GM12878 (cell line): ENCODE data around the gene ETV6.

Experiments used
- CHD2 ChIP-seq: IDR thresholded peaks from 2 replicates; pipeline ENCODE4 v1.6.1; 2011; ENCODE audit warnings: low read depth, low read length, improper control_type of control experiment, borderline replicate concordance
- CTCF ChIP-seq, 3 experiments: IDR thresholded peaks in 2 of 3; conservative IDR thresholded peaks in 1 of 3; 2 replicates each; pipeline ENCODE4 v1.5.1; 2011; ENCODE audit warnings: low read depth in 3 of 3, low read length in 3 of 3, mild to moderate bottlenecking in 3 of 3, control low read depth in 2 of 3, moderate library complexity in 2 of 3, inconsistent platforms in 1 of 3, mixed read lengths in 1 of 3; ENCODE audit not compliant: control insufficient read depth in 2 of 3, insufficient read depth in 1 of 3; ENCODE audit errors: extremely low read depth in 1 of 3
- EP300 ChIP-seq, 2 experiments: fragments of 150-350 bp in 1 of 2; IDR thresholded peaks; 2 replicates each; pipeline ENCODE4 v1.6.1; 2011 to 2012; ENCODE audit warnings: low read depth in 2 of 2, low read length in 2 of 2, borderline replicate concordance in 1 of 2, improper control_type of control experiment in 1 of 2, inconsistent platforms in 1 of 2; ENCODE audit not compliant: control insufficient read depth in 1 of 2
- MAX ChIP-seq: IDR thresholded peaks from 2 replicates; pipeline ENCODE4 v1.6.1; 2012; ENCODE audit warnings: low read depth, low read length, improper control_type of control experiment
- SIN3A ChIP-seq: IDR thresholded peaks from 2 replicates; pipeline ENCODE4 v1.6.1; 2012; ENCODE audit warnings: low read depth, low read length, improper control_type of control experiment
- ZBTB40 ChIP-seq: fragments of 450-650 bp; IDR thresholded peaks from 2 replicates; pipeline ENCODE4 v1.6.1; 2016; ENCODE audit warnings: mild to moderate bottlenecking, moderate library complexity, borderline replicate concordance

GRCh38 chr12:11704089-11704488 is 54.6 kb downstream of the ETV6 start:
- TF ChIP-seq CHD2 (no peak), CTCF (IDR thresholded peaks at IDR 0.05 in 2 of 3, conservative IDR thresholded peaks at IDR 0.05 in 1 of 3; ENCODE audit: control insufficient read depth in 2 of 3, extremely low read depth in 1 of 3, insufficient read depth in 1 of 3, low read depth in 3 of 3, low read length in 3 of 3) (no peak), SIN3A (no peak), EP300 (IDR thresholded peaks at IDR 0.05; ENCODE audit: borderline replicate concordance in 1 of 2, control insufficient read depth in 1 of 2, low read depth in 2 of 2, low read length in 2 of 2) (no peak), MAX (no peak), ZBTB40 (no peak)
